GM19043 (cell line): ENCODE data around the gene GJA4.

ENCODE experiments used
- ATAC-seq: cut with Tn5 transposase; IDR thresholded peaks from one replicate; pipeline ENCODE4 v1.9.1; 2021; ENCODE audit warnings: low read depth; ENCODE audit not compliant: unreplicated experiment

GJA4 gene

DNA sequence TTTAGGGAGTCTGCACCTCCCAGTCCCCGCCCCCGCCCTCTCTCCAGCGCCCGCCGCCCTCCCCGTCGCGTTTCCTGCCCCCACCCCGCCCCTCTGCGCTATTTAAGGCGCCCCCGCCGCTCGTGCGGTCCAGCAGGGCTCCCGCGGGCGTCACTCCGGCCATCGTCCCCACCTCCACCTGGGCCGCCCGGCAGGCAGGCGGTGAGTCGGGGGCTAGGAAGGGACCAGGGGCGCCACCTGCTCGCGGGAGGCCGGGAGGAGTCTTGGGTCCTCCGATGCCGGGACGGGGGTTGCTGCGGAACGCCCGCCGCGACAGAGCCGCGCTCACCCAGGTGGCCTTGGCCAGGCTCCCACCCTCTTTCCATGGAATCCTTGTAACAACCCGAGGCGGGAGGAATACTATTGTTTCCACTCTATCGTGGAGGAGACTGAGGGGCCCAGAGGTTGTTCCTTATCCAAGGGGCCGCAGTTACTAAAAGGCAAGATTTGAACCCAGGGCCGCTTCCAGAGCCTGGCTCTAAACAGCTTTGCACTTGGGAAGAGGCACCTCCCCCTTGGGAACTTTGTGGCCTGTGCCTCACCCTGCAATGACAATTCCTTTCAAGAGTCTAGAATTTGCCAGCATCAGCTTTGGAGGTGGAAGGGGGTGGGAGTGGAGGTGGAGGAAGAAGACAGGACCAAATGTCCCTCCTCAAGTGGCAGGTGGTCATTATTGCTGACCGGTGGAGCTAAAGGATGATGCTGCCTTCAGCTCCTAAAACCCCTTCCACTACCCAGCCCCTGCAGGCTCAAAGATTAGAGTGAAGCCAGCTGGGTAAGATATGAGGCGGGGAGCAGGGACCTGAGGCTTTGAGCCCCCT, at the start of gene GJA4:
Gene GJA4 (plus strand): TSS at position 132 of the 860 bp plus-strand sequence. CDS start 1,215 bp downstream, outside the sequence.
- ATAC-seq = no peak

DNA sequence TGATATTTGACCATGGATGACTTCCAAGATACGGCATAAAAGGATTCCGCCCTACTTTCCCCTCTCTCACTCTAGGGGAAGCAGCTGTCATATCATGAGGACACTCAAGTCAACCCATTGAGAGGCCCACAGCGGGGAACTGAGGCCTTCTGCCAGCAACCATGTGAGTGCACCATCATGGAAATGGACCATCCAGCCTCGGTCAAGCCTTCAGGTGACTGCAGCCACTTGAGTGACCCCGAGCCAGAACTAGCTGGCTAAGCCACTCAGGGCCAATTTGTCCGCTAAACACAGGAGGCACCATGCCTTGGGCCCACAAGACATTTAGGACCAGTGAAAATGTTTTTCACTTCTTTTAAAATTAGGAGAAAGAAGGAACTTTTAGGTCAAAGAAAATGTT, 49.0 kb upstream of the GJA4 start:
- ATAC-seq = no peak

- no peak for ATAC-seq
These were observed 47.9 kb upstream of the GJA4 start for GRCh38 chr1:34744851-34745250.

DNA sequence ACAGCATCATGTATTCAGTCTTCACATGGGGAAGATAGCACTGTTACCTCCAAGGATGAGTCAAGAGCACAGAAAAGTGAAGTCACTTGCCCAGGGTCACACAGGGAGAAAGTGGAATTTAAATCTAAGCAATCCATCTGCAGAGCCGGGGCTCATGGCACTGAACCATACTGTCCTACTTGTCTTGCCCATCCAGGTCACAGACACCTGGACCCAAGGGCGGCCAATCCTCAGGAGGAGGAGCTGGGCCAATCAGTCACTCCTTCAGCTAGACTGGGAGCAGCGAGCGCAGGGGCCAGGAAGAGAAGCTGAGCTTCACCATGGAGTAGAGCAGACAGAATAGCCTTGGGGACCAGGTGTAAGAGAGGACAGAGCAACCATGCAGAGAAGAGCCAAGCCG, 47.1 kb upstream of the GJA4 start:
- ATAC-seq = no peak

- ATAC-seq = no peak
These were observed 46.7 kb upstream of the GJA4 start for GRCh38 chr1:34746101-34746500.

DNA sequence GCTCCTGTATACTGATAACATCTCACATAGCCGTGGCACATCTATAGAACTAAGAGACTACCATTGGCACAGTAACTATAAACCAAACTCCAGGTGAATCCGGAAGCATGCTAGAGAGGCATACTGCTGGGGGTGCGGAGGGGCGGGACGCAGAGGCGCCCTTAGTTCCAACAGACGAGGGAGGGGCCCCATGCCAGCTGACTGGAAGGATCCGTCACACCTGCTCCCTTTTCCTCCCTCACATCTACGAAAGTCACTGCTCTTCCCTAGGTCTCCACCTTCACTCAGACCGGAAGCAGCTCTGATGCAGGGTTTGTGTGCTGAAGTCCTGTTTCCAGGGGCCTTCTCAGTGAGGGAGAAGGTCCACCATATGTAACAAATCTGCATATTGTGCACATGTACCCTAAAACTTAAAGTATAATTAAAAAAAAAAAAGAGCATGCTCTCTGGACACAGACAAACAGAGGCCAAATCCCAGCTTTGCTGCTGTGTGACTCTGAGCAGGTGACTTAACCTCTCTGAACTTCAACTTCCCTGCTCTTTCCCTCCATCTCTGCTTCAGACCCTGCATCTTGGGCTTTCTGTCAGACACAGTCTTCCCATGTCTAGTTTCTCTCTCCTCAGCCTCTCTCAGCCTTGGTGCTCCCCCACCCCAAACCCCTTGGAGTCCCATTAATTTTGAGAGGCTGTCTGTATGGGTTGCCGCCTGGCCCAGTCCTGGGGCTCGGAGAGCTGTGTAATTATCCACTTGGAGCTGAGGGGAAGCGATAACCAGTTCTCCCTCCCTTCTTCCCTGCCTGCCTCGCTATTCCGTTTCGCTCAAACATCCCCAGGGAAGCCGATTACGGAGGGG, 45.8 kb upstream of the GJA4 start:
- ATAC-seq = no peak

GRCh38 chr1:34747638-34747941, 45.2 kb upstream of the GJA4 start:
- no peak for ATAC-seq

- ATAC-seq = no peak
These were observed 42.8 kb upstream of the GJA4 start for GRCh38 chr1:34749992-34750391.

DNA sequence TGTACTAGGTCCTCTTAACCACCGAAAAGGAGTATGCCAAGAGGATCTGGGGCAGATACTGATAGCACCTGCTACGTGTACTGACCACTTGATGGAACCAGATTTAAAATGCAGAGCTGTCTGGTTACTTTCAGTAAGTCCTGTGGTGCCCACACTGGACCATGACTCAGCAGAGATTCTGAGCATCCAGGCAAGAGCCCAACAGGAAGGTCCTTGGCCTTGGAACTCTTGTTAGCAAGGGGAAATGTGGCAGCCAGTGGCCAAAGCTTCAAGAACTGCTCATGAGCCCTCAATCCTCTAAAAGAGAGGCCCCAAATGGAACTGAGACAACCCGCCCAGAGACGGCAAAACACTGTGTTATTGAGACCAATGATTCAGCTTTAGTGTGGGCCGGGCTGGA, 42.2 kb upstream of the GJA4 start:
- ATAC-seq = no peak

GRCh38 chr1:34753163-34753562, 39.6 kb upstream of the GJA4 start:
- no peak for ATAC-seq

DNA sequence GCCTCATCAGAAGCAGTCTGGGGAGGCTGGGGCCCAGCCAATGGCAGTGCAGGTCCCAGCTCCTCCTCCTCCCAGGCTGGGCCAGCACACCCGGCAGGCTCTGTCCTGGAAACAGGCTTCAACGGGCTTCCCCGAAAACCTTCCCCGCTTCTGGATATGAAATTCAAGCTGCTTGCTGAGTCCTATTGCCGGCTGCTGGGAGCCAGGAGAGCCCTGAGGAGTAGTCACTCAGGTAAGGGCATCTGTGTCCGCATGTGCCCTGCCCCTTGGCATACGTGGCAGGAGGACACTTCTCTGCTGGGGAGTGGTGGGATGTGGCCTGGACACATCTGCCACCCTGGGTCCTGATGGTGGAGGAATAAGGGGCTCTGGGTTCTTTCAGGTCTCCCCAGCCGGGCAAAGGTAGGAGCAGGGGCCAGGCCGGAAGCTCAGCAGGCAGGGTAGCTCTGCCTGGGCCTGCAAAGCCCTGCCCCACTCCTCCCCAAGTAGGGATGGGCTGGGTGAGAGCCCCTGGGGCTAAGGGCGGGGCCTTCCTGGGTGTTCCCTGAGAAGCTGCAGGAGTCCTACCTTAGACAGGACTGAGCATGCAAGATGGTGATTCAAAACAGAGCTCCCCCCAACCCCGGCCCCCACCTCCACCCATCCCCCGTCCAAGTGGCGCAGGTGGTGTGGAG, 37.7 kb upstream of the GJA4 start, which contains the start of gene GJB5:
Gene GJB5 (plus strand): TSS at position 84 of the 674 bp plus-strand sequence. CDS start 2,284 bp downstream, outside the sequence.
- no peak for ATAC-seq

DNA sequence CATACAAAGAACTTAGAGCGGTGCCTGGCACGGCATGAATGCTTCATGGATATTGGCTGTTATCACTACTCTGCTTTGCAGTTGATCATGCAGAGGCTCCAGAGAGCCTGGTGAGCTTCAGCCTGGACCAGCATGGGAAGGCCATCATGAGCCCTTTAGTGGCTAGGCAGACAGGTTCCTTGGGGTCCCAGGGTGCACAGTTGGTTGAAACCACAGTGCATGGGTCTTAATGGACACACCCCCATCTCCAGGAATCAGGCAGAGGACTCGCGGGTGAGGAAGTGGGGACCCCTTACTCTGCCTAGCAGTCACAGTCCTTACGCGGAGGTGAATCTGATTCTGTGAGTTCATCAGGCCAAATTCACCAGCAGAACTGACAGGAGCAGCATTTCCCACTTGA, 36.8 kb upstream of the GJA4 start:
- no peak for ATAC-seq

GRCh38 chr1:34757386-34757785, 35.4 kb upstream of the GJA4 start:
- no peak for ATAC-seq

GRCh38 chr1:34758751-34759150, 34.0 kb upstream of the GJA4 start:
- no peak for ATAC-seq

DNA sequence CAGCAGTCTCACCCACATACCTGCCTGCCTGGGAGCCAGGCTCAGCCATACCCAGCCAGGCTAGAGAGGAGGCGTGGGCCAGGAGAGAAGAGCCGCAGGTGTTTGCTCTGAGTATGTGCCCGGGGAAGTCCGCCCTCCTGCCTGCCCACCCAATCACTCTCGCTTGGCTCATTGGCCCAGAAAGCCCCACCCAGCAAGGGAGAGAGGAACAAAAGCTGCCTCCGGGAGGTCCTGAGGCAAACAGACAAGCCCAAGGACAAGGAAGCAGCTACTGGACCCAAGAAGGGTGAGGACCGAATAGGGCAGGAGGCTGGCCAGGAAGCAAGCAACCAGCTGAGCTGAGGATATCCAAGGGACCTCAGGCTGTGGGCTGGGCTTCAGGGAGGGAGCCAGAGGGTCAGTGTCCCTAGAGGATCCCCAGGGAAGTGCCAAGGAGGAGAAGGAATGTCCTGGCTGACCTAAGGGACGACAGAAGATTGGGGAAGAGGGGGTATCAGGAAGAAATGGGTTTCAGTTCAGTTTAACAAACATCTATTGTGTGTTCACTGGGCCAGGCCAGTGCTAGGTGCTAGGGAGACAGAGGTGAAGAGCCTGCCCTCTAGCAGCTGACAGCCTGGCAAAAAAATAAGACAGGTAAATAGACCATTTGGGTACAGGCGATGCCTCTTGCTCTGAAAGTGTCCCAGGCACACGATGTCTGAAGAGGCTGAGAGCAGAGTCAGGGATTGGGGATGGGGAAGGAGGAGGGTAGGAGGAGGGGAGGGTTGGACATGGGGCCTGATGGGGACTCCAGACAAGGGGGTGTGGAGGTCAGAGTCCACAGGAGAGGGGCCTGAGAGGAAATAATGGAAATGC, 33.1 kb upstream of the GJA4 start, which contains the start of gene GJB4:
Gene GJB4 (plus strand): TSS at position 238 of the 855 bp plus-strand sequence. CDS start 1,515 bp downstream, outside the sequence.
- no peak for ATAC-seq

DNA sequence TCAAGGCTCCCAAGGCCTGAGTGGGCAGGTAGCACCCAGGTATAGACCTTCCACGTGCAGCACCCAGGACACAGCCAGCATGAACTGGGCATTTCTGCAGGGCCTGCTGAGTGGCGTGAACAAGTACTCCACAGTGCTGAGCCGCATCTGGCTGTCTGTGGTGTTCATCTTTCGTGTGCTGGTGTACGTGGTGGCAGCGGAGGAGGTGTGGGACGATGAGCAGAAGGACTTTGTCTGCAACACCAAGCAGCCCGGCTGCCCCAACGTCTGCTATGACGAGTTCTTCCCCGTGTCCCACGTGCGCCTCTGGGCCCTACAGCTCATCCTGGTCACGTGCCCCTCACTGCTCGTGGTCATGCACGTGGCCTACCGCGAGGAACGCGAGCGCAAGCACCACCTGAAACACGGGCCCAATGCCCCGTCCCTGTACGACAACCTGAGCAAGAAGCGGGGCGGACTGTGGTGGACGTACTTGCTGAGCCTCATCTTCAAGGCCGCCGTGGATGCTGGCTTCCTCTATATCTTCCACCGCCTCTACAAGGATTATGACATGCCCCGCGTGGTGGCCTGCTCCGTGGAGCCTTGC, 31.5 kb upstream of the GJA4 start:
- ATAC-seq = no peak

GRCh38 chr1:34761776-34762307, 31.0 kb upstream of the GJA4 start:
- ATAC-seq = no peak

- no peak for ATAC-seq
These were observed 30.2 kb upstream of the GJA4 start for GRCh38 chr1:34762474-34763141.
